ENCODE measurements around the gene HSPB6. TPM values are rescaled to one million over a fixed set of nuclear protein-coding genes. Genes with fewer than 3 reads are reported as not detected.

Gene HSPB6
- total RNA-seq, 2 donors from 2014 or later: 78.6 to 130 TPM

GRCh38 chr19:35764432-35765315 lies 7.8 kb upstream of the HSPB6 start:
- H3K27ac ChIP-seq: no peak overlapping the region
- no peak overlapping the region for H3K4me3 ChIP-seq
- H3K36me3 ChIP-seq: peaks cover 14% of the 10 kb centered on the region

GRCh38 chr19:35760711-35761349 lies 4.0 kb upstream of the HSPB6 start:
- H3K9me3 ChIP-seq: no peaks in the 10 kb centered on the region
- no peaks in the 10 kb centered on the region for H3K27me3 ChIP-seq (replicated peaks; ENCODE audit: insufficient read depth)
- DNase-seq (ENCODE audit: low spot score) (no peak), ATAC-seq (ENCODE audit: insufficient number of reproducible peaks, low FRiP score, low read depth) (no peak)
- peaks cover 14% of the 10 kb centered on the region for H3K36me3 ChIP-seq
- no peak for TF ChIP-seq CTCF (IDR thresholded peaks at IDR 0.05)
- H3K4me1 ChIP-seq (ENCODE audit: control insufficient read depth in 1 of 2, low read depth in 2 of 2): peaks cover 5 to 35% of the 10 kb centered on the region in 2 donors
- H3K27ac ChIP-seq: no peak overlapping the region
- no peak overlapping the region for H3K4me3 ChIP-seq

More at GRCh38 chr19:35764432-35765315, 7.8 kb upstream of the HSPB6 start:
- ATAC-seq (ENCODE audit: insufficient number of reproducible peaks, low FRiP score, low read depth) (no peak), DNase-seq (ENCODE audit: low spot score) (no peak)
- H3K9me3 ChIP-seq: no peaks in the 10 kb centered on the region
- no peaks in the 10 kb centered on the region for H3K27me3 ChIP-seq (replicated peaks; ENCODE audit: insufficient read depth)
- TF ChIP-seq CTCF (IDR thresholded peaks at IDR 0.05): no peak
- H3K4me1 ChIP-seq (ENCODE audit: control insufficient read depth in 1 of 2, low read depth in 2 of 2): peaks cover 0 to 7% of the 10 kb centered on the region in 2 donors

- no peak for TF ChIP-seq CTCF (IDR thresholded peaks at IDR 0.05)
- no peak for DNase-seq (ENCODE audit: low spot score)
- Histone ChIP-seq H3K4me1 (ENCODE audit: control insufficient read depth in 1 of 2, low read depth in 2 of 2) (peaks cover 11 to 47% of the 10 kb centered on the region in 2 donors), H3K4me3 (no peak overlapping the region), H3K27me3 (replicated peaks; ENCODE audit: insufficient read depth) (no peaks in the 10 kb centered on the region), H3K27ac (no peak overlapping the region), H3K36me3 (peaks cover 8% of the 10 kb centered on the region), H3K9me3 (no peaks in the 10 kb centered on the region)
- no peak for ATAC-seq (ENCODE audit: insufficient number of reproducible peaks, low FRiP score, low read depth)
Observed at GRCh38 chr19:35759697-35760096, 2.9 kb upstream of the HSPB6 start.

GRCh38 chr19:35757749-35758608 lies 1.1 kb upstream of the HSPB6 start, which contains the start of gene PROSER3:
Gene PROSER3 (plus strand): TSS chr19:35758176. CDS start chr19:35758216, 40 bp downstream.
- Histone ChIP-seq H3K27me3 (replicated peaks; ENCODE audit: insufficient read depth) (no peaks in the 10 kb centered on the region), H3K4me1 (ENCODE audit: control insufficient read depth in 1 of 2, low read depth in 2 of 2) (peaks cover 11 to 52% of the 10 kb centered on the region in 2 donors), H3K27ac (peak within 1 kb of the TSS; percentile 98 to 99), H3K4me3 (peak within 1 kb of the TSS; percentile 77), H3K36me3 (peaks cover 12% of the 10 kb centered on the region), H3K9me3 (no peaks in the 10 kb centered on the region)
- TF ChIP-seq CTCF (IDR thresholded peaks at IDR 0.05): no peak
- DNase-seq (ENCODE audit: low spot score) (peak; percentile 94), ATAC-seq (ENCODE audit: insufficient number of reproducible peaks, low FRiP score, low read depth) (peak; percentile 92)

Data from thoracic aorta (tissue), 2 donors.